Large intestine (tissue), 3 donors: ENCODE data around the gene SDK1. TPM values are rescaled to one million over a fixed set of nuclear protein-coding genes. Genes with fewer than 3 reads are reported as not detected.

ENCODE experiments used
- DNase-seq, 2 donors: peaks; one replicate each; pipeline versions ENCODE4 v3.0.0 to v3.0.0-alpha.2; 2013
- H3K27ac ChIP-seq: one replicate; pipeline ENCODE4 v1.5.1; 2013; ENCODE audit warnings: low read length
- H3K27me3 ChIP-seq: 2 replicates; pipeline ENCODE4 v1.6.1; 2013; ENCODE audit warnings: low read length; ENCODE audit not compliant: control insufficient read depth, insufficient read depth
- H3K36me3 ChIP-seq: 2 replicates; pipeline ENCODE4 v1.6.1; 2013; ENCODE audit warnings: low read length; ENCODE audit not compliant: control insufficient read depth, insufficient read depth
- H3K4me1 ChIP-seq: one replicate; pipeline ENCODE4 v1.6.1; 2013; ENCODE audit warnings: low read length; ENCODE audit not compliant: control insufficient read depth, insufficient read depth
- H3K4me3 ChIP-seq: one replicate; pipeline ENCODE4 v1.5.1; 2013; ENCODE audit warnings: low read length
- H3K9me3 ChIP-seq: one replicate; pipeline ENCODE4 v1.6.1; 2013; ENCODE audit warnings: mild to moderate bottlenecking, low read depth, low read length, moderate library complexity; ENCODE audit not compliant: control insufficient read depth
- WGBS: methylation state at CpG from one replicate; pipeline ENCODE4 v1.1.5; 2013; ENCODE audit warnings: low lambda C conversion rate; ENCODE audit not compliant: insufficient coverage; 5-methylcytosine and 5-hydroxymethylcytosine counted together
- polyA plus RNA-seq: library from polyadenylated mRNA; unstranded; fragments of 120-200 nt; gene quantifications from one replicate; pipeline ENCODE4 v1.2.1, GENCODE V29; 2013

The SDK1 gene
- polyA plus RNA-seq, 1 donor: 6.4 TPM

DNA sequence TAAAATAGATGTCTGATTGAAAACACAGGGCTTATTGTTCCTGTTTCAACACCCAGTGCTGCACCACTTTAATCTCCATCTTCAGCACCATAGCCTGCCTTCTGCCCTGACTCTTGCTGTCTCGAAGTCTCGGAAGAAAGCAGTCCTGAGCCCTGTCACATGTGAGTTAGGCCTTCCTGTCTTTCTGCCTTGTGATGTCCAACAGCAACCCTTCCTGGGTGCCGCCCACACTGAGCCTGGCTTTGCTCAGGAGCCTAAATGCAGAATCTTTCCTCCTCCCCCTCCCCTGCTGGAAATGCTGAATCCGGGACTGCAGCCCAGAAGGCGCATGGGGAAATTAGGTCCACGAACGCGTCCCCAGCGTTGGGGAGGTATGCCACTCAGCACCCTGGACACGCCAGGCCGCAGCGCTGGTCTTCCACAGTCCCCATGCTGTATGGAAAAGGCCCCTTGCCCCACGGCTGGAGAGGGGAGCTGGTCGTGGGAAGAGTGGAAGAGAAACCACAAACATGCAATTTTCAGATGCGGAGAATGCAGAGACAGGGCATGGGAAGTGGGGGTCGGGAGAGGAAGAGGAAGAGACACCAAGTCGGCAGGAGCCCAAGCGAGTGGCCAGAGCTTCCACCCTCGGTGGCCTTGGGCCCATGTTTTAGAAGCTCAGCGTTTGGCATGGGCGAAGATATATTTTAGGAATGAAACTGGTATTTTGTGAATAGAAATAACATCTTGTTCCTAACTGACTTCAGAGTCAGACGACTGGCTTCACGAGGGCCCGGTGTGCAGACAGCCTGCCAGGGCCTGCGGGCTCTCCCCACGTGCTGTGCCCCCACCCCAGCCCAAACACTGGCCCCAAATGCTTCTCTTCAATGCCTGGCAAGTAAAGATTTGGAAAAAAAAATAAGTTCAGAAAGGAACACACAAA, 724.9 kb downstream of the SDK1 start:
- Histone ChIP-seq H3K4me1 (no peaks in the 10 kb centered on the region), H3K27me3 (no peaks in the 10 kb centered on the region), H3K9me3 (no peaks in the 10 kb centered on the region), H3K27ac (no peak overlapping the region), H3K4me3 (no peak overlapping the region), H3K36me3 (no peaks in the 10 kb centered on the region)
- no peak for DNase-seq
- WGBS: 70% methylated on average over 2 of the region's 26 CpGs

DNA sequence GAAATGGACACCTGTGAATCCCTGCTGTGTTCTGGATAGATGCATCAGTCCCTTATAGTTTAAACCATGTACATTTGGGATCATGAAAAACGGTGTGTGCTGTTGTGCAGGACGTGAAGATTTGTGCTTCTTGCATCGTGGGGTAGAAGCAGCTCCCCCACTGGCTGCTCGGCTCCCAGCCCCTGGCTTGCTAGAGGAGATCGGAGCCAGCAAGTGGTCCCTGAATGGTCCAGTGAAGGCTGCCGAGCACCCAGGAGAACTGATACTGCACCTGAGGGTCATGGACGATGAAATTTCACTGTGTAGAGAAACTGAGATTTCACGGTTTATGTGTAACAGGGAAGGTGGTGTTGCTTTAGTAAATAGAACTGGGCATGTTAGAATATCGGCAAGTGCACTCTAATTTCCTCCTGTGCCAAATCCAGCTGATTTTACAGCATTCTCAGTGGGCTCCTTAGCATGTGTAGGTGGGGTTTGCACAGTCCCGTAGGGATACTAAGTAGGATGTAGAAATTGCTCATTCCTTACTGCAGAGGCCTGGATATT, 726.0 kb downstream of the SDK1 start:
- Histone ChIP-seq H3K4me1 (no peaks in the 10 kb centered on the region), H3K36me3 (no peaks in the 10 kb centered on the region), H3K27me3 (no peaks in the 10 kb centered on the region), H3K27ac (no peak overlapping the region), H3K9me3 (no peaks in the 10 kb centered on the region), H3K4me3 (no peak overlapping the region)
- no CpG with 5 or more reads among the region's 10 CpGs for WGBS
- DNase-seq: no peak

DNA sequence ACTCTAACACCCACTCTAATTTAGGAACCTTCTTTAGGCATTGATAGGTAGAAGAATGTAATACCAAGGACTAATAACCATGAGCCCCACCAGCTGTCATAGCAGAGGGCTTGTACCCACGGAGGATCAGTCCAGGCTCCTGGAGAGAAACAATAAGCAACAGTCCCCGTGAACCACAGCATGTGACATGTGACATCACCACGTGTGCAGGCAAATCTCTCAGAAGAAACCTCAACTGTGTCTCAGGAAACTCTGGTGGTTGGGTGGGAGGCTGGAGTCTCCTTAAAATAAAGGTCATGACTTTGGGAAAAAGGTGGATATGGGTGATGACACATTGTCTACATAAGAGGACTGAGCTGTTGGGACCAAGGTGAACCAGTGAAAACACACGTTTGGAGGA, 727.2 kb downstream of the SDK1 start:
- Histone ChIP-seq H3K36me3 (no peaks in the 10 kb centered on the region), H3K9me3 (no peaks in the 10 kb centered on the region), H3K27me3 (no peaks in the 10 kb centered on the region), H3K4me3 (no peak overlapping the region), H3K4me1 (no peaks in the 10 kb centered on the region), H3K27ac (no peak overlapping the region)
- no CpG with 5 or more reads among the region's 4 CpGs for WGBS
- DNase-seq: no peak

DNA sequence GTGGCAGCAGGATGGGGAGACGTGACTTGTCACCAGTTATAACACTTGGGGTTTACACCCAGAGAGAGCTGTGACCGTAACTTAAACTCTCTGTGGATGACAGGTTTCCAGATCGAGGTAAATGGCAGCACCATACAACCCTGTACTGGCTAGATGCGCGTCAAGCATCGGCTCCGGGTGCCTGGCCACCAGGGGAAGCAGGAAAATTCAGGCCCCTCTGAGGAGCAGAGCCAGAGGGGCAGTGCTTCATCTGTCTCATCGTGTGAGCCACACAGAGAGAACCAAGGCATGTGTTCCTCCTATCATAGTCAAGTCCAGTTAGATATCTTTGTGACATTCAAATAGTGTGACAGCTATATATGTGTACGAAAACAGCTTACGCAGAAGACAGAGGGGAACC, 728.9 kb downstream of the SDK1 start:
- H3K9me3 ChIP-seq: no peaks in the 10 kb centered on the region
- H3K36me3 ChIP-seq: no peaks in the 10 kb centered on the region
- H3K27me3 ChIP-seq: no peaks in the 10 kb centered on the region
- H3K4me3 ChIP-seq: no peak overlapping the region
- 100% methylated on average over 1 of the region's 10 CpGs for WGBS
- H3K4me1 ChIP-seq: no peaks in the 10 kb centered on the region
- no peak for DNase-seq
- no peak overlapping the region for H3K27ac ChIP-seq

DNA sequence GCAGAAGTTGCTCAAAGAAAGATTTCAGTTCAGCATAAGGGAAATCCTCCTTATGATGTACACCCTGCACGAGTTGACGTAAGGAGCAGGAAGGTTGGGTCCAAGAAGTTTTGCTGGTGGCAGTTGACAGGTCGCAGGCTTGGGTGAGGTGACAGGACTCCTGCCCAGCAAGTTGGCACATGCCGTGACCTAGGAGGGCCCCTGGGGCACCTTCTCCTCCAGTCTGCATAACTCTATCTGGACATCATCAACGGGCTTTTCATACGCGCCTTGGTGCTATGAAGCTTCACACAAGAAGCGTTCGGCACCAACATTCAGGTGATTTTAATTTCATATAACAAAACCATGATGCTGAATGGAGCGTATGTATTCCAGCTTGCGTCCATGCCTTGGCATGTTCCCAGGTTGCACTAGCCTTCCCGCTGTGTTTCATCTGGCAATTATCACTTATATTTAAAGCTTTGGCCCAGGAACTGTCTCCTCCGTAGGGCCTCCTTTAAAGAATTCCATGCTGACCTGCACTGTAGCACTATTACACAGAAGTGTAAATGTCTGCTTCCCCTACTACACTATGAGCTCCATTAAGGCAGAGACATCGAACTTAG, 729.4 kb downstream of the SDK1 start:
- Histone ChIP-seq H3K36me3 (no peaks in the 10 kb centered on the region), H3K9me3 (no peaks in the 10 kb centered on the region), H3K4me1 (no peaks in the 10 kb centered on the region), H3K4me3 (no peak overlapping the region), H3K27ac (no peak overlapping the region), H3K27me3 (no peaks in the 10 kb centered on the region)
- WGBS: no CpG with 5 or more reads among the region's 14 CpGs
- no peak for DNase-seq

DNA sequence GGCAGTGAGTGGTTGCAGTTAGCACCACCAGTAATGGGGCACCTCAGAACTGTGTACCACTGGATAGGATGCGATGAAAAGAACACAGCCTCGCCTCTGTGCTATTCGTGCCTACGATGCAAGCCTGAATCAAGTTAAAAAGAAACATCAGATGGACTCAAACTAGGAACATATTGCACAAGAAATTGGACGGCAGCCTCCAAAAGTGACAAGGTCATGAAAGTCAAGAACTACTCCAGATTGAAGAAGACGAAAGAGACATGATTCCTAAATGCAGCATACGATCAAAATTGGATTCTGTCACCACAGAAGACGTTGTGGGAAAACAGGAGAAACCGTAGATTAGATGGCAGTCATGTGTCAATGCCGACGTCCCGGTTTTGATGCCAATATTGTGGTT, 732.9 kb downstream of the SDK1 start:
- WGBS: no CpG with 5 or more reads among the region's 12 CpGs
- Histone ChIP-seq H3K9me3 (no peaks in the 10 kb centered on the region), H3K4me1 (no peaks in the 10 kb centered on the region), H3K27ac (no peak overlapping the region), H3K36me3 (no peaks in the 10 kb centered on the region), H3K27me3 (no peaks in the 10 kb centered on the region), H3K4me3 (no peak overlapping the region)
- DNase-seq: no peak

DNA sequence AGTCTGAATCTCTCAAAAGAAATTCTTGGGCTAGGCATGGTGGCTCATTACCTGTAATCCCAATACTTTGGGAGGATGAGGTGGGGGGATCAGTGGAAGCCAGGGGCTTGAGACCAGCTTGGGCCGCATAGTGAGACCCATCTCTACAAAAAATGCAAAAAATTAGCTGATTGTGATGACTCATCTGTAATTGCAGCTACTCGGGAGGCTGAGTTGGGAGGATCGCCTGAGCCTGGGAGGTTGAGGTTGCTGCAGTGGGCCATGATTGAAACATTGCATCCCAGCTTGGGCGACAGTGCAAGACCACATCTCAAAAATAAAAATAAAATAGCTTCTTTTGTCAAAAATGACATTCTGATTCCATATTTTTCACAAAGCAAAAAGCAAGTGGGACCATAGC, 736.3 kb downstream of the SDK1 start:
- H3K36me3 ChIP-seq: no peaks in the 10 kb centered on the region
- H3K9me3 ChIP-seq: no peaks in the 10 kb centered on the region
- no peaks in the 10 kb centered on the region for H3K4me1 ChIP-seq
- no peaks in the 10 kb centered on the region for H3K27me3 ChIP-seq
- H3K4me3 ChIP-seq: no peak overlapping the region
- DNase-seq: no peak
- H3K27ac ChIP-seq: no peak overlapping the region
- WGBS: 100% methylated on average over 1 of the region's 4 CpGs

DNA sequence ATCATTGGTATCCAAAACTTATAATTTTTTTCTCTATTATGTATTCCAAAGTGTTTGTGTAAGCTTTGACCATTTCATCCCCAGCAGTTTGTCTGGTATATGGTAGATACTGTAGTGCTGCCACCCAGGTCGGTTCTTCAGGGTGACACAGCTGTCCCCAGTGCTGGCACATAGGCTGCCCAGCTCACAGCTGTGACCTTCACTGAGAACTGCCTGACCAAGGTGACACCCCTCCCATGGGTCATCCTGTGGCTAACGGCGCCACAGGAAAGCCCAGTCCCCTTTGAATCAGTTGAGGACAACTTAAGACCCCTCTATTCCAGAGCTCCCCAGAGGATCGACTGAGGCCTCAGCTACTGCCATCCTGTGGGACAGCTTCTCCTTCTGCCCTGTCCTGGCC, 736.8 kb downstream of the SDK1 start:
- WGBS: no CpG with 5 or more reads among the region's 4 CpGs
- no peaks in the 10 kb centered on the region for H3K36me3 ChIP-seq
- H3K4me1 ChIP-seq: no peaks in the 10 kb centered on the region
- H3K9me3 ChIP-seq: no peaks in the 10 kb centered on the region
- H3K27me3 ChIP-seq: no peaks in the 10 kb centered on the region
- H3K4me3 ChIP-seq: no peak overlapping the region
- H3K27ac ChIP-seq: no peak overlapping the region
- DNase-seq: no peak

DNA sequence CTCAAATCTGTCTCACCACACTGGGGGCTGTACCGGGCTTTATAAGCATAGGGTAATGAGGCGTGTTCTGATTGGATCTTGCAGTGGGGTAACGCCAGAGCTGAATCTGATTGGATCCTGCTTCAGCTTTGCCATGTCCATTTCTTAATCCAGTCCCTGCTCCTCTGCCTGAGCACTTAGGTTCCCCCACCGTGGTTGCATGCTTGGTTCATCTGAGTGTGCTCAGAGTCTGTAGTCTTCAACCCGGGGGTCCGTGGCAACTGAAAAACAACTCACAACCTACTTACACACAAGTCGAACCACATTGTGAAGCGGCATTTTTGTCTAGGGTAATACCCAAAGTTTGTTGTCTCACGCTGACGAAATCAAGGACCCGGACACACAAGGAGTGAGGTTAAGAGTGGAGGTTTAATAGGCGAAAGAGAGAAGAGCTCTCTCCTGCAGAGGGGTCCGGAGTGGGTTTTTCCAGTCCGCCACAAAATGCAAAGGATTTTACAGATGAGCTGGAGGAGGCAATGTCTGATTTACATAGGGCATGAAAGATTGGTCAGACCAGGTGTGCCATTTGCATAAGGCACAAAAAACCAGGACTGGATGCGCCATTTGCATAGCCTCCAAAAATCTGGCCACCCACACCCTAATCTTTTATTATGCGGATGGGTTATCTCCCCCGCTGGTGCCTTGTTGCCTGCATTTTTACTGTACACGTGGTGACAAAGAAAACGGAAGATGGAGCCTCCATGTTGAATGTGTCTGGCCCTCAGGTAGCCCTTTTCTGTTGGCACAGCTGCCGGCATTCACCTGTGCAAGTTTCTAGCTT, 739.3 kb downstream of the SDK1 start:
- H3K4me1 ChIP-seq: no peaks in the 10 kb centered on the region
- DNase-seq: no peak
- no peak overlapping the region for H3K4me3 ChIP-seq
- no peaks in the 10 kb centered on the region for H3K9me3 ChIP-seq
- H3K36me3 ChIP-seq: no peaks in the 10 kb centered on the region
- no peak overlapping the region for H3K27ac ChIP-seq
- H3K27me3 ChIP-seq: no peaks in the 10 kb centered on the region
- WGBS: 100% methylated on average over 2 of the region's 20 CpGs

DNA sequence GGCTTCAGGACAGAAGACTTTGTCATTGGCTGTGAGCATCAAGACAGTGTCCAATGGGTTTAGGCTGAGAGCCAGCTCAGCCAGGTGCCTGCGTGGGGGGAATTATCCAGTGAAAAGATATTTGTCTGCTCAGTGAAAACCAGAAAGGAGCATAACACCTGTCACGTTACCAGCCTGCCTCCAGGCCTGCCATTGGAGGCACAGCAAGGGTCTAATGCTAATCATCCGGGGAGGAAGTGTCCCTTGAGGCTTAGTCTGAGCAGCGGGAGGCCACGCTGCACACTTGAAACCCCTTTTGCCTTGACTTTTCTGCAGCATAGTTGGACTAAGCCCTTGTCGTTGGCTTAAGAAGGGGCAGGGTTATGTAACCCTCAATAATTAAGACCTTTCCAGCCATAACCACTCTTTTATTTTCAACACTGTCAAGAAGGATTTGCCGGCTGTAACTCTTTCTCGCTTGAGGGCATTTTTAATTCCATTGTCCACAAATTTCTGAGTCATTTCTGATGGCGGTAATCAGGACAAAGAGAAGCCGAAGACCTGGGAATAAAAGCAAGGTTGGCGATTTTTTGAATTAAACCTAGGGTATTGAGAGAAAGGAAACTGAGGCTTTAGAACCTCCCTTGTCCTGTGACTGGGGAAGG, 741.5 kb downstream of the SDK1 start:
- no peaks in the 10 kb centered on the region for H3K27me3 ChIP-seq
- no peaks in the 10 kb centered on the region for H3K36me3 ChIP-seq
- no peak for DNase-seq
- H3K4me1 ChIP-seq: no peaks in the 10 kb centered on the region
- WGBS: 91% methylated on average over 3 of the region's 11 CpGs
- no peak overlapping the region for H3K27ac ChIP-seq
- no peak overlapping the region for H3K4me3 ChIP-seq
- H3K9me3 ChIP-seq: no peaks in the 10 kb centered on the region
